A549 (cell line): ENCODE results near the gene SCAMP3.

Experiments used
- CBX2 ChIP-seq: fragments of 200-600 bp; sonication (generic); IDR thresholded peaks from 2 replicates; pipeline ENCODE4 v1.6.1; 2016; ENCODE audit warnings: low read depth, mild to moderate bottlenecking, borderline replicate concordance
- HDAC2 ChIP-seq: fragments of 200-600 bp; sonication (generic); IDR thresholded peaks from 2 replicates; pipeline ENCODE4 v1.6.1; 2016
- SREBF2 ChIP-seq: fragments of 450-650 bp; IDR thresholded peaks from 2 replicates; pipeline ENCODE4 v1.6.1; 2014; ENCODE audit warnings: mild to moderate bottlenecking, moderate library complexity
- TP53 ChIP-seq: fragments of 250-450 bp; sonication (Bioruptor Pico); IDR thresholded peaks from 2 replicates; pipeline ENCODE4 v1.5.0; 2021; ENCODE audit warnings: mild to moderate bottlenecking, moderate library complexity
- TF ChIP-seq, protein P1 (sequence below): fragments of >200 bp; sonication (Bioruptor Twin); formaldehyde crosslinking; IDR thresholded peaks from 3 replicates; pipeline ENCODE4 v1.5.1; 2016

DNA sequence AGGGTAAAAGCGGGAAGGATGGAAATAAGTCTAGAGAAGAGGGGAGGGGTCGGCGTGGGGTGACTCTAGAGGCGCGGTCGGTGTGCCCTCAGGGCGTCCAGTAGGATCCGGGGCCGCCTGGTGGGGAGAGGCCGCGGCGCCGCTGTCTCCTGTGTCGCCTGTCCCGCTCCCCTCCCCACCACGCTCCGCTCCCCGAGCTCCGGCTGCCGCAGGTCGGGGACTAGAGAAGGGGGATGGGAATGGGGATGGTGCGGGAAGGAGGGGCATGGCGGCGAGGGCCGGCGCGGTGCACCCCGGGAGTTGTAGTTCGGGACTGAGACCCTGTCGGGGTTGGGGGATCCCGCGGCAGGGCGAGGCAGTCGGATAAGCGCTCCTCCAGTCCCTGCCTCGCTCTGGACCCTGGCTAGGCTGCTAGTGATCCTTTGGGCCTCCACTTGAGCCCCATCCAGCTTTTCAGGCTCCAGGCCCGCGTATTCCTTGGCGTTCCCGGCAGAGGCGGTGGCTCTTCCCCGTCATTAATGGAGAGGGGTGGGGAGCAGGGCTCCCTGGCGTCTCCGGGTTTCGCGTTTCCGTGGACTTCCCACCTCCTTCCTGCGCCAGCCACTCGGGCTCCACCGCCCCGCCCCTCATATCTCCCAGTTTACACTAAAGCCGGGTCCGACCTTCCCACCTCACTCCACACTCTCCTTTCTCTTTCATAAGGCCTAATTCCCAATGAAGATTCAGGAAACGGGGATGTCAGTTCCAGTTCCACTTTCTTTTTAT lies 6.7 kb downstream of the SCAMP3 start, which contains the start of gene ENTREP3:
- TF ChIP-seq SREBF2 (no peak), CBX2 (no peak), TP53 (CRISPR knock-in tag) (no peak), HDAC2 (no peak)
- TF ChIP-seq, protein P1, sequence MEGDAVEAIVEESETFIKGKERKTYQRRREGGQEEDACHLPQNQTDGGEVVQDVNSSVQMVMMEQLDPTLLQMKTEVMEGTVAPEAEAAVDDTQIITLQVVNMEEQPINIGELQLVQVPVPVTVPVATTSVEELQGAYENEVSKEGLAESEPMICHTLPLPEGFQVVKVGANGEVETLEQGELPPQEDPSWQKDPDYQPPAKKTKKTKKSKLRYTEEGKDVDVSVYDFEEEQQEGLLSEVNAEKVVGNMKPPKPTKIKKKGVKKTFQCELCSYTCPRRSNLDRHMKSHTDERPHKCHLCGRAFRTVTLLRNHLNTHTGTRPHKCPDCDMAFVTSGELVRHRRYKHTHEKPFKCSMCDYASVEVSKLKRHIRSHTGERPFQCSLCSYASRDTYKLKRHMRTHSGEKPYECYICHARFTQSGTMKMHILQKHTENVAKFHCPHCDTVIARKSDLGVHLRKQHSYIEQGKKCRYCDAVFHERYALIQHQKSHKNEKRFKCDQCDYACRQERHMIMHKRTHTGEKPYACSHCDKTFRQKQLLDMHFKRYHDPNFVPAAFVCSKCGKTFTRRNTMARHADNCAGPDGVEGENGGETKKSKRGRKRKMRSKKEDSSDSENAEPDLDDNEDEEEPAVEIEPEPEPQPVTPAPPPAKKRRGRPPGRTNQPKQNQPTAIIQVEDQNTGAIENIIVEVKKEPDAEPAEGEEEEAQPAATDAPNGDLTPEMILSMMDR: no peak
